ENCODE results near the gene GRK1.
"Not testable (repeated sequence)": the region's sequence is repeated elsewhere in the genome, so short reads cannot be mapped to it uniquely, and the experiment has no call there.

Gene GRK1

GRCh38 chr13:113743366-113744195 lies 76.6 kb downstream of the GRK1 start:
- TF ChIP-seq CTCF (IDR thresholded peaks at IDR 0.05) (no peak), ZFX (IDR thresholded peaks at IDR 0.05; ENCODE audit: borderline replicate concordance) (no peak)
- no peak overlapping the region for H3K27ac ChIP-seq

- H3K27ac ChIP-seq: no peak overlapping the region
- TF ChIP-seq ZFX (IDR thresholded peaks at IDR 0.05; ENCODE audit: borderline replicate concordance) (no peak), CTCF (IDR thresholded peaks at IDR 0.05) (no peak)
These were observed 77.4 kb downstream of the GRK1 start for GRCh38 chr13:113744197-113745000.

- H3K27ac ChIP-seq: no peak overlapping the region
- no peak for TF ChIP-seq CTCF (IDR thresholded peaks at IDR 0.05)
- no peak for TF ChIP-seq ZFX (IDR thresholded peaks at IDR 0.05; ENCODE audit: borderline replicate concordance)
These were observed 78.0 kb downstream of the GRK1 start for GRCh38 chr13:113745059-113745458.

GRCh38 chr13:113745500-113746142 lies 78.6 kb downstream of the GRK1 start:
- H3K27ac ChIP-seq: not testable (repeated sequence)

- H3K27ac ChIP-seq: no peak overlapping the region
- TF ChIP-seq CTCF (IDR thresholded peaks at IDR 0.05) (no peak), ZFX (IDR thresholded peaks at IDR 0.05; ENCODE audit: borderline replicate concordance) (no peak)
These were observed 79.1 kb downstream of the GRK1 start for GRCh38 chr13:113746143-113746525.

- no peak overlapping the region for H3K27ac ChIP-seq
- TF ChIP-seq ZFX (IDR thresholded peaks at IDR 0.05; ENCODE audit: borderline replicate concordance) (no peak), CTCF (IDR thresholded peaks at IDR 0.05) (no peak)
These were observed 79.7 kb downstream of the GRK1 start for GRCh38 chr13:113746671-113747070.

GRCh38 chr13:113747291-113747833 lies 80.3 kb downstream of the GRK1 start:
- TF ChIP-seq ZFX (IDR thresholded peaks at IDR 0.05; ENCODE audit: borderline replicate concordance) (no peak), CTCF (IDR thresholded peaks at IDR 0.05) (no peak)
- H3K27ac ChIP-seq: no peak overlapping the region

All from 22Rv1 (cell line).